Activated CD4-positive, alpha-beta T cell treated with anti-CD3 and anti-CD28 coated beads, Interleukin-2, amount 10 ng/mL, durations not matched to agents 24 days and 14 days (primary cell): Measurements from ENCODE around the gene FRMD8. TPM values are rescaled to one million over a fixed set of nuclear protein-coding genes. Genes with fewer than 3 reads are reported as not detected.

Experiments used
- DNase-seq: peaks from one replicate; pipeline ENCODE4 v3.0.0; 2022
- H3K27ac Mint-ChIP-seq: one replicate; pipeline ENCODE4 v1.8.0; 2022; ENCODE audit warnings: mild to moderate bottlenecking, mixed read lengths
- H3K27me3 Mint-ChIP-seq: one replicate; pipeline ENCODE4 v1.8.0; 2022; ENCODE audit warnings: mixed read lengths
- H3K36me3 Mint-ChIP-seq: one replicate; pipeline ENCODE4 v1.8.0; 2022; ENCODE audit warnings: low read depth, mild to moderate bottlenecking, mixed read lengths
- H3K4me1 Mint-ChIP-seq: one replicate; pipeline ENCODE4 v1.8.0; 2021; ENCODE audit warnings: mixed read lengths
- H3K4me3 Mint-ChIP-seq: one replicate; pipeline ENCODE4 v1.8.0; 2022; ENCODE audit warnings: mild to moderate bottlenecking, moderate library complexity, mixed read lengths
- H3K9me3 Mint-ChIP-seq: one replicate; pipeline ENCODE4 v1.8.0; 2021; ENCODE audit warnings: mixed read lengths
- intact Hi-C: fragments of 100-400 bp; cut with micrococcal nuclease; formaldehyde crosslinking; loops from one replicate; pipeline ENCODE4 v1.15.1; 2023
- total RNA-seq: library from RNA; stranded (reverse); gene quantifications from 2 replicates; pipeline ENCODE4 v1.2.3, GENCODE V29; 2022

Gene FRMD8
- total RNA-seq, result 46.7 and 46.8 TPM in 2 replicates

DNA sequence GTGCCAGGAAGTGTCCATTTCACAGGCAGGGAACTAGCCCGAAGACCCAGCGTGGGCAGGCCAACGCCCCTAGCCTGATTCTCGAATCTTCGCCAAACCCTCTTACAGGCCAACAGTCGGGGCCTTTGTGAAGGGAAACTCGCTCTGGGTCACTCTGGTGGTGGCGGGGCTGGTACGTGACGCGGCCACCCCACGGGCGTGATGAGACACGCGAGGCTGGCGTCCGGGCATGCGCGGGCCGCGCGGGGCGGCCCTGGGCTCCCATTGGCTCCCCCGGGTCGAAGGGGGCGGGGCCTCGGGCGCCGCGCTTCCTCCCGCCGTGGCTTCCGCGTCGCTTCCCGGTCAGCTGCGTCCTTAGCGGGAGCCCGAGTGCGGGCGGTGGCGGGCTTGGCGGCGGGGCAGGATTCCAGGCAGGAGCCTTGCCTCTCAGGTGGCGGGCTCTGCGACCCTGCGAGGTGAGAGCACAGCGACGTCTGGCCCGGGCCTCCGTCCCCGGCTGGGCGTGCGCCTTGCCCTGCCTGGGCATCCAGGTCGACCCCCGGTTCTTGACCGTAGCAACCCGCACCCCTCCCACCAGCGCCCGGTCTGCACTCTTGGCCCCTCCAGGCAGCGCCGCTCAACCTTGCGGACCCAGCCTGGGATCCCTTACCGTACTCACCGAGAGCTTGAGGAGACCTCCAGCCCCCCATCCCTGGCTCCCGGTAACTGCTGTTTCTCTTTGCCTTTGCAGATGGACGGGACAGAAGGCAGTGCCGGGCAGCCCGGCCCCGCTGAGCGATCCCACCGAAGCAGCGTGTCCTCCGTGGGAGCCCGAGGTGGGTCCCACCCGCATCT lies at the start of gene FRMD8:
FRMD8 (plus strand) TSS at position 331 of the 834 bp plus-strand sequence; CDS start at position 731, 400 bp downstream.
- Mint-ChIP-seq H3K4me3 (peak within 1 kb of the TSS; percentile 83), H3K4me1 (peaks cover 62% of the 10 kb centered on the region), H3K36me3 (peaks cover 15% of the 10 kb centered on the region), H3K27ac (peak within 1 kb of the TSS; percentile 96), H3K27me3 (no peaks in the 10 kb centered on the region), H3K9me3 (no peaks in the 10 kb centered on the region)
- intact Hi-C loops, result no loop called here
- DNase-seq, result peak; percentile 98

DNA sequence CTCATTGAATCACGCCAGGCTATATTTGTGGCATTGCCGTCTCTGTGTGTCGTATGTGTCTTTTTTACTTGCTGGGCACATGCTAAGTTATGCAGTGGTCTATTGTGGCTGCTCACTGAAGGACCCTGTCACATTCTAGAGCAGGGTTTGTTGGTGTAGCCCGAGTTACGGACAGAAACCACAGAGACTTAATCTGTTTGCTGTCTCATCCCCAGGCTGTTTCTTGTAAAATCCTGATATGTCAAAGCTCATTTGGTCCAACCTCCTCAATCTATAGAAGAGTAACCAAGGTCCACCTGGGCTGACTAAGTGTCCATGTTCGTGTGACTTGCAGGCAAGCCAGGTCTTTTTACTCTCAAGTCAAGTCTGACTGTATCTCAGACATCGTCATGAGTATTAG lies 47.8 kb upstream of the FRMD8 start:
- no peak for DNase-seq
- no peak overlapping the region for H3K4me3 Mint-ChIP-seq
- no peaks in the 10 kb centered on the region for H3K9me3 Mint-ChIP-seq
- no peaks in the 10 kb centered on the region for H3K27me3 Mint-ChIP-seq
- intact Hi-C loops, result no loop called here
- peaks cover 53% of the 10 kb centered on the region for H3K36me3 Mint-ChIP-seq
- H3K27ac Mint-ChIP-seq, result no peak overlapping the region
- peaks cover 33% of the 10 kb centered on the region for H3K4me1 Mint-ChIP-seq

- DNase-seq, result no peak
- no peak overlapping the region for H3K4me3 Mint-ChIP-seq
- intact Hi-C loops, result no loop called here
- no peaks in the 10 kb centered on the region for H3K27me3 Mint-ChIP-seq
- H3K9me3 Mint-ChIP-seq, result no peaks in the 10 kb centered on the region
- H3K36me3 Mint-ChIP-seq, result peaks cover 59% of the 10 kb centered on the region
- no peak overlapping the region for H3K27ac Mint-ChIP-seq
- H3K4me1 Mint-ChIP-seq, result peaks cover 25% of the 10 kb centered on the region
Observed at GRCh38 chr11:65340226-65340625, 46.2 kb upstream of the FRMD8 start.

DNA sequence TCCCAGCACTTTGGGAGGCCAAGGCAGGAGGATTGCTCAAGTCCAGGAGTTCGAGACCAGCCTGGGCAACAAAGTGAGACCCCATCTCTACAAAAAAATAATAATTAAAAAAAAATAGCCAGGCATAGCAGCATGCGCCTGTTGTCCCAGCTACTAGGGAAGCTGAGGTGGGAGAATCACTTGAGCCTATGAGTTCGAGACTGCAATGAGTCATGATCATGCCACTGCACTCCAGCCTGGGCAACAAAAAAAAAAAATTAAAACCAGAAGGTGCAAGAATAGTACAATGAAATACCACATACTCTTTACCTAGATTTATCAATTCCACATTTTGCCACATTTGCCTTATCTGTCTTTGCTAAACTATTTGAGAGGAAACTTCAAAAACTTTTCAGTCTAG lies 44.6 kb upstream of the FRMD8 start:
- Mint-ChIP-seq H3K27me3 (no peaks in the 10 kb centered on the region), H3K4me3 (no peak overlapping the region), H3K36me3 (peaks cover 67% of the 10 kb centered on the region), H3K27ac (no peak overlapping the region), H3K4me1 (peaks cover 23% of the 10 kb centered on the region), H3K9me3 (no peaks in the 10 kb centered on the region)
- intact Hi-C loops, result no loop called here
- DNase-seq, result no peak

DNA sequence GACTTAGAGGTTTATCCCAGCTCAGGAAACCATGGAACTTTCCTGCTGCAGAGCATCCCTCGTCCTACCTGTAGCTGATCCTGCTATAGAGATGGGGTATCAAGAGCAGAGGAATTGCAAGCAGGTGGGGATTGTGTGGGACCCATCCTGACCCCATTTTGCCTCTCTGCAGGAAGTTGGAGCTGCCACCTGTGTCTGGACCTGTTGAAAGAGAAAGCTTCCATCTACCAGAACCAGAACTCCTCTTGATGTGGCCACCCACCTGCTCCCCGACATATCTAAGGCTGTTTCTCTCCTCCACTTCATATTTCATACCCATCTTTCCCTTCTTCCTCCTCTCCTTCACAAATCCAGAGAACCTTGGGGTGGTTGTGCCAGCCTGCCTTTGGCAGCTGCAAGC lies 34.9 kb upstream of the FRMD8 start:
- peaks cover 2% of the 10 kb centered on the region for H3K27me3 Mint-ChIP-seq
- peaks cover 30% of the 10 kb centered on the region for H3K36me3 Mint-ChIP-seq
- DNase-seq, result no peak
- no peak overlapping the region for H3K4me3 Mint-ChIP-seq
- H3K27ac Mint-ChIP-seq, result no peak overlapping the region
- no peaks in the 10 kb centered on the region for H3K9me3 Mint-ChIP-seq
- intact Hi-C loops, result no loop called here
- peaks cover 13% of the 10 kb centered on the region for H3K4me1 Mint-ChIP-seq

- Mint-ChIP-seq H3K9me3 (no peaks in the 10 kb centered on the region), H3K4me1 (peaks cover 11% of the 10 kb centered on the region), H3K27ac (no peak overlapping the region), H3K27me3 (peaks cover 4% of the 10 kb centered on the region), H3K4me3 (no peak overlapping the region), H3K36me3 (peaks cover 26% of the 10 kb centered on the region)
- intact Hi-C loops, result no loop called here
- no peak for DNase-seq
Observed at GRCh38 chr11:65352783-65353182, 33.7 kb upstream of the FRMD8 start.

GRCh38 chr11:65353376-65353775 lies 33.1 kb upstream of the FRMD8 start:
- Mint-ChIP-seq H3K9me3 (no peaks in the 10 kb centered on the region), H3K27me3 (peaks cover 6% of the 10 kb centered on the region), H3K4me3 (peak overlapping the region; percentile 42), H3K4me1 (peaks cover 11% of the 10 kb centered on the region), H3K27ac (no peak overlapping the region), H3K36me3 (peaks cover 21% of the 10 kb centered on the region)
- DNase-seq, result no peak
- intact Hi-C loops, result no loop called here

DNA sequence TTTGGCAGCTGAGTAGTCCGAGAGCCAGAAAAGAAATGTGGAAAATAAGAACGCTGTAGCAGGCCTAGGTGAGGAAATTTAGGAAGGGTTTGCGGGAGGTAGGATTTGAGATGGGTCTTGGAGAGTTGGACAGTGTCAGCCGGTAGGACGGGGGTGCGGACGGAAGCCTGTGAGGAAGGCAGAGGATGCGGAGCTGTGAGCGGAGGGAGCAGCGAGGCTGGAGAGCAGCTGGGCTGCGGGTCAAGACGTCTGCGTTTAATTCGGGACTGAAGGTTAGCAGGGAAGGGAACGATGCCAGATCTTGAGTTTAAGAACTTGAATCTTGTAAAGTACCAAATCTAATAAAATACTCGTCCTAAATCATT lies 32.6 kb upstream of the FRMD8 start:
- H3K4me1 Mint-ChIP-seq, result peaks cover 11% of the 10 kb centered on the region
- peak overlapping the region; percentile 42 for H3K4me3 Mint-ChIP-seq
- peaks cover 16% of the 10 kb centered on the region for H3K36me3 Mint-ChIP-seq
- H3K27ac Mint-ChIP-seq, result no peak overlapping the region
- H3K9me3 Mint-ChIP-seq, result no peaks in the 10 kb centered on the region
- peaks cover 6% of the 10 kb centered on the region for H3K27me3 Mint-ChIP-seq
- DNase-seq, result no peak
- intact Hi-C loops, result loop anchor here (1.0 kb wide), 1 partner anchor 21 kb away; the partner anchor contains the start of gene DPF2

DNA sequence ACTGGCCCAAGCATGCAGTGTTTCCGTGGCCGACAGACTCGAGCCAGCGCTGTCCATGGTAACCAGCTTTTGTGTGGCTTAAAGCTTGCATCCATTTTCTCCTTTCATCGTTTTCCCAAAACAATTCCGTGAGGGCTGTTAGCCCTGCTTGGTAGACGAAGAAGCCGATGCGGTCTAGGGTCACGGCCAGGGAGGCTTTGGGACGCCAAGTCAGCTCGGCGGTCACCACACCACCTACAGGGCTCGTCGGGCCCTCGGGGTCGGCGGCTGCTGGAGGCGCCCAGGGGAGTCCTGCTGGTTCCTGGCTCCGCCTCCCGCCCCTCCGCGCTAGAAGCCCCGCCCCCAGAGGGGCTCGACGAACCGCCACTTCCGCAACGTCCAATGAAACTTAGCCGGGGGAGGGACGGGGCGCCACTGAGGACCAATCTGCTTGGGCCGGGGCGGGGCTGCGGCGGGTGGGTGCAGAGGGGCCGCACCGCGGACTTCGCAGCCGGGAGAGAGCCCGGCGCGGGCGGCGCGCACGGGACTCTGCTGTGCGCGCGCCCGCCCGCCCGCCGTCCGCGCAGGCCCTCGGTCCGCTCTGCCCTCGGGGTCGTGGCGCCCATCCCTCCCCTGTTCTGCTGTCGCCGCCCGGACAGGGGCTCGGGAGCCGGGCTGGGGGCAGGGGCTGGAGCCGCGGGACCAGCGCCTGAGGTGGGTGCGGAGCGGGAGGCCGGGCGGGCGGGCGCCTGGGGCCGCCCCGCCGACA lies 32.0 kb upstream of the FRMD8 start, which contains the start of gene TIGD3:
TIGD3 (plus strand) TSS at position 487 of the 748 bp plus-strand sequence. CDS start 1,058 bp downstream, outside the sequence.
- Mint-ChIP-seq H3K27ac (peak within 1 kb of the TSS; percentile 85), H3K27me3 (peaks cover 6% of the 10 kb centered on the region)

DNA sequence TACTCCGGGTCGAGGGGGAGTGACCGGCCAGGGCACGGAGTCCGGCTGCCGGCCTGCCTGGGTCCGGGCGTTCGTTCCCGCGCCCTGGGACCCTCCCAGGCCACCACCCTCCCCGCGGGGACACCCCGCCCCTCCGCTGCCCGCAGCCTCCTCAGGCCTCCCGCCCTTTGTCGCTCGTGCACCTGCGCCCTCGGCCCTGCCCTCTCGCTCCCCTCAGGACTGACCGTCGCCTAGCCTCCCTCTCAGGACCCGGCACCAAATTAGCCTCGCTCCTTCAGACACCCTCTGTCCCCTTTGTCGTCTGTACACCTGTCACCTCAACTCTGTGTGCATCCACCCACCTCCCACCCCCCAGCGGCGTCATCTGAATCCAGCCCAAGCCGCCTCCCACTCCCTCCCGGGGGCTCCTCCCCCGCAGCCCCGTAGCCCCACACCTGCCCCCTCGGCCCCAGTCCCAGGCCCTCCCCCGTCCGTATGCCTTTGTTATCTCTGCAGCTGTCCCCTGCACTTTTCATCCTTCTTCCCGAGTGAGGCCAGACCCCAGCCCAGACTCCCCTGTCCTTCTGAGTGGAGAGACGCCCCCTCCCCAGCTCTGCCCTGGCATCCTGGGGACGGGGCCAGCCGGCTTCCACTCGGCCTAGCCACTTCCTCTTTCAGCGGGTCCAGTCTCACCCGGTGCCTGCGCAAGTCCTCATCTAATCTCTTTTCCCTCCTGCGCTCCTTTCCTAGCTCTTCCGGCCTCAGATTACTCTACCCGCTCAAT lies 31.2 kb upstream of the FRMD8 start:
- intact Hi-C loops, result no loop called here
- Mint-ChIP-seq H3K27ac (peak overlapping the region; percentile 85), H3K4me1 (peaks cover 11% of the 10 kb centered on the region), H3K27me3 (peaks cover 9% of the 10 kb centered on the region), H3K4me3 (peak overlapping the region; percentile 93), H3K9me3 (no peaks in the 10 kb centered on the region), H3K36me3 (peaks cover 9% of the 10 kb centered on the region)
- peak; percentile 84 for DNase-seq

More for the DNA sequence above, 32.0 kb upstream of the FRMD8 start, which contains the start of gene TIGD3:
- peak; percentile 99 for DNase-seq
- no peaks in the 10 kb centered on the region for H3K9me3 Mint-ChIP-seq
- H3K4me1 Mint-ChIP-seq, result peaks cover 11% of the 10 kb centered on the region
- peaks cover 12% of the 10 kb centered on the region for H3K36me3 Mint-ChIP-seq
- intact Hi-C loops, result loop anchor here (1.0 kb wide), 1 partner anchor 21 kb away; the partner anchor contains the start of gene DPF2
- H3K4me3 Mint-ChIP-seq, result peak within 1 kb of the TSS; percentile 93

DNA sequence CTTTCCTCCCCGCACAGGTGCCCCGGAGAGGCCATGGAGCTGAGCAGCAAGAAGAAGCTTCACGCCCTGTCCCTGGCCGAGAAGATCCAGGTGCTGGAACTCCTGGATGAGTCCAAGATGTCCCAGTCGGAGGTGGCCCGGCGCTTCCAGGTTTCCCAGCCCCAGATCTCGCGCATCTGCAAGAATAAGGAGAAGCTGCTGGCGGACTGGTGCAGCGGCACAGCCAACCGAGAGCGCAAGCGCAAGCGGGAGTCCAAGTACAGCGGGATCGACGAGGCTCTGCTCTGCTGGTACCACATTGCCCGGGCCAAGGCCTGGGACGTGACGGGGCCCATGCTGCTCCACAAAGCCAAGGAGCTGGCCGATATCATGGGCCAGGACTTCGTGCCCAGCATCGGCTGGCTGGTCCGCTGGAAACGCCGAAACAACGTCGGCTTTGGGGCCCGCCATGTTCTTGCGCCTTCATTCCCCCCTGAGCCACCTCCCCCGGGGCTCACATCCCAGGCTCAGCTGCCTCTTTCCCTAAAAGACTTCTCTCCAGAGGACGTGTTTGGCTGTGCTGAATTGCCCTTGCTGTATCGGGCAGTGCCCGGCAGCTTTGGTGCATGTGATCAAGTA lies 30.6 kb upstream of the FRMD8 start:
- H3K27ac Mint-ChIP-seq, result peak overlapping the region; percentile 85
- H3K27me3 Mint-ChIP-seq, result peaks cover 9% of the 10 kb centered on the region
- H3K4me3 Mint-ChIP-seq, result peak overlapping the region; percentile 93
- peaks cover 11% of the 10 kb centered on the region for H3K4me1 Mint-ChIP-seq
- DNase-seq, result no peak
- H3K36me3 Mint-ChIP-seq, result peaks cover 9% of the 10 kb centered on the region
- intact Hi-C loops, result no loop called here
- no peaks in the 10 kb centered on the region for H3K9me3 Mint-ChIP-seq

DNA sequence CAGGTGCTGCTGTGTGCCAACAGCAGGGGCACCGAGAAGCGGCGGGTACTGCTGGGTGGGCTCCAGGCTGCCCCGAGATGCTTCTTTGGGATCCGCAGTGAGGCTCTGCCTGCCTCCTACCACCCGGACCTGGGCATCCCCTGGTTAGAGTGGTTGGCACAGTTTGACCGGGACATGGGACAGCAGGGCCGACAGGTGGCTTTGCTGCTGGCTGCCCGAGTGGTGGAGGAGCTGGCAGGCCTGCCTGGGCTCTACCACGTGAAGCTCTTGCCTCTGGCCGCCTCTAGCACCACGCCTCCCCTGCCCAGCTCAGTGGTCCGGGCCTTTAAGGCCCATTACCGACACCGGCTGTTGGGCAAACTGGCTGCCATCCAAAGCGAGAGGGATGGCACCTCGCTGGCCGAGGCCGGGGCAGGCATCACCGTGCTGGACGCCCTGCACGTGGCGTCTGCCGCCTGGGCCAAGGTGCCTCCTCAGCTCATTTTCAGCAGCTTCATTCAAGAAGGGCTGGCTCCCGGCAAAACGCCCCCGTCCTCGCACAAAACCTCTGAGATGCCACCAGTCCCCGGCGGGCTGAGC lies 30.0 kb upstream of the FRMD8 start:
- H3K4me1 Mint-ChIP-seq, result peaks cover 11% of the 10 kb centered on the region
- peaks cover 9% of the 10 kb centered on the region for H3K36me3 Mint-ChIP-seq
- H3K27me3 Mint-ChIP-seq, result peaks cover 9% of the 10 kb centered on the region
- no peak overlapping the region for H3K27ac Mint-ChIP-seq
- DNase-seq, result no peak
- intact Hi-C loops, result no loop called here
- H3K4me3 Mint-ChIP-seq, result no peak overlapping the region
- H3K9me3 Mint-ChIP-seq, result no peaks in the 10 kb centered on the region

DNA sequence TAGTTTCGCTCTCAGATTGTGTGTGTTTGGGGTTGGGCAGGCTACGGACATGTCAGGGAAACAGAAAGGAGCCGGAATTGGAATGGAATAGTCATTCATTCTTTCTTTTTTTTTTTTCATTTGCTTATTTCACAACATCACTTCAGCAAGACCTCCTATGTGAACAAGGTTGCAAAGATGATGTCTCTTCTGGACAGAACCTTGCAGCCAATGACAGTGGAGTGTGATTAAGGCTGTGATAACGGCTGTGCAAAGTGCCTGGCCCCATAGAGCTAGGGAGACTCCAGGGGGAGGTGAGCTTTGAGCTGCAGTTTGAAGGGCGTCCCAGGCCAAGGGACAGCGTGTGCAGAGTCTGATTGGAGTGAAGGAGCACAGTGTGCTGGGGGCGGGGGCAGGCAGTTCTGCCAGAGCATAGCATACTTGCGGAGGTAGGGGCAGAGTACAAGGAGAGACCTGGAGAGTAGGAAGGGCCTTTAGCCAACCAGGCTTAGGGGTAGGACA lies 28.5 kb upstream of the FRMD8 start:
- Mint-ChIP-seq H3K9me3 (no peaks in the 10 kb centered on the region), H3K27me3 (peaks cover 9% of the 10 kb centered on the region), H3K4me1 (peaks cover 11% of the 10 kb centered on the region), H3K36me3 (no peaks in the 10 kb centered on the region), H3K4me3 (no peak overlapping the region), H3K27ac (no peak overlapping the region)
- DNase-seq, result no peak
- intact Hi-C loops, result no loop called here
